Measurements from ENCODE around the gene SCP2. TPM values are rescaled to one million over a fixed set of nuclear protein-coding genes. Genes with fewer than 3 reads are reported as not detected.
A peak's percentile ranks its signal among the peaks of the same experiment; 100 is the strongest.

Gene SCP2
- polyA plus RNA-seq, 2 of the 4 experiments (the other 2 are of a cell fraction), result 79.0 to 124 TPM

- POLR2A ChIA-PET, result no interaction called here
- no peak for TF ChIP-seq CBX2 (IDR thresholded peaks at IDR 0.05; ENCODE audit: borderline replicate concordance, low read depth)
- TF ChIP-seq RNF2 (IDR thresholded peaks at IDR 0.05; ENCODE audit: borderline replicate concordance, low read depth), result no peak
- TF ChIP-seq KDM5A (IDR thresholded peaks at IDR 0.05), result no peak
- no peak for TF ChIP-seq ZNF302 (CRISPR knock-in tag; IDR thresholded peaks at IDR 0.05)
- TF ChIP-seq ESRRA (IDR thresholded peaks at IDR 0.05; ENCODE audit: borderline replicate concordance, low read length), result no peak
- TF ChIP-seq RARB (CRISPR knock-in tag; IDR thresholded peaks at IDR 0.05), result no peak
- TF ChIP-seq CHD4 (IDR thresholded peaks at IDR 0.05; ENCODE audit: borderline replicate concordance), result no peak
- TF ChIP-seq JUNB (IDR thresholded peaks at IDR 0.05), result no peak
- TF ChIP-seq HEYL (CRISPR knock-in tag; IDR thresholded peaks at IDR 0.05), result no peak
- TF ChIP-seq NR3C1 (IDR thresholded peaks at IDR 0.05), result no peak
- TF ChIP-seq REST (IDR thresholded peaks at IDR 0.05), result no peak
- TF ChIP-seq RAD21 (conservative IDR thresholded peaks at IDR 0.05 in 1 of 2, IDR thresholded peaks at IDR 0.05 in 1 of 2), result no peak
- TF ChIP-seq CTCF (IDR thresholded peaks at IDR 0.05), result no peak
- no peak for TF ChIP-seq ZC3H11A (IDR thresholded peaks at IDR 0.05)
- TF ChIP-seq NPAS2 (CRISPR knock-in tag; IDR thresholded peaks at IDR 0.05; ENCODE audit: borderline replicate concordance), result no peak
- CTCF ChIA-PET, result interaction anchor here (0.5 to 1.5 kb wide), 2 partner anchors 10 to 56 kb away, joined by 3 to 4 read pairs; no protein-coding TSS in a partner anchor
These were observed 934 bp downstream of the SCP2 start for GRCh38 chr1:52928015-52928404.

DNA sequence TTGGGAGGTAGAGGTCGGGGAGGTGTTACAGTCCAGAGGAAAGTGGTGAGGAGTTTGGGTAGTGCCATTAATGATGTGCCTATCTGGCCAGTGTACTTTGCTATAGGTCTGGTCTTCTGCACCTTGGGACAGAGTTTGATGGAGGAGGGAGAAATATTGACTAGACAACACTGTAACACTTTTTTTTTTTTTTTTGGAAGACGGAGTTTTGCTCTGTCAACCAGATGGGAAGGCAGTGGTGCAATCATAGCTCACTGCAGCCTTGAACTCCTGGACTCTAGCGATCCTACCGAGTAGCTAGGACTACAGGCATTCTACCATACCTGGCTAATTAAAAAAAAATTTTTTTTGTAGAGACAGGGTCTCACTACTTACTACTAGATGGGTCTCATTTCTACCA lies 1.9 kb downstream of the SCP2 start:
- 92% methylated on average over 4 of the region's 4 CpGs for WGBS (ENCODE audit: missing lambda C conversion rate)
- no peak overlapping the region for H3K4me3 ChIP-seq
- FAIRE-seq (no peak), ATAC-seq (no peak), DNase-seq (ENCODE audit: low read depth in 1 of 2, low spot score in 1 of 2) (no peak)
- peaks cover 6% of the 10 kb centered on the region; the same call in 1 of the 3 replicates for H3K4me1 ChIP-seq
- ChIA-PET POLR2A (no interaction called here), CTCF (no interaction called here)
- no peak overlapping the region for H3K4me2 ChIP-seq
- H3K9me3 ChIP-seq, result no peaks in the 10 kb centered on the region
- H3K27ac ChIP-seq, result no peak overlapping the region
- TF ChIP-seq TFCP2L1 (CRISPR knock-in tag; IDR thresholded peaks at IDR 0.05) (no peak), MAFK (IDR thresholded peaks at IDR 0.05; ENCODE audit: partially characterized antibody) (no peak), KDM5A (IDR thresholded peaks at IDR 0.05) (no peak), CEBPB (IDR thresholded peaks at IDR 0.05) (no peak), HMGXB4 (CRISPR knock-in tag; IDR thresholded peaks at IDR 0.05; ENCODE audit: borderline replicate concordance) (no peak), RFX5 (IDR thresholded peaks at IDR 0.05) (no peak)

More at GRCh38 chr1:52928015-52928404, 934 bp downstream of the SCP2 start:
- Histone ChIP-seq H3K27ac (peak overlapping the region; percentile 69 to 98), H3K4me1 (peaks cover 6% of the 10 kb centered on the region; the same call in 1 of the 3 replicates), H3K9me3 (no peaks in the 10 kb centered on the region), H3K4me2 (peak overlapping the region; percentile 85), H3K4me3 (peak overlapping the region; percentile 66)
- peak; percentile 52 to 65; a peak in 3 of 6 replicates for ATAC-seq
- no peak for DNase-seq (ENCODE audit: low read depth in 1 of 2, low spot score in 1 of 2)
- WGBS (ENCODE audit: missing lambda C conversion rate), result 34% methylated on average over 15 of the region's 15 CpGs
- no peak for FAIRE-seq
